ENCODE results near the gene STAT5B. TPM values are rescaled to one million over a fixed set of nuclear protein-coding genes. Genes with fewer than 3 reads are reported as not detected.

Gene STAT5B
- total RNA-seq, 2 donors from 2014 or later, result 35.7 to 51.4 TPM

- Mint-ChIP-seq H3K4me1 (peaks cover 3% of the 10 kb centered on the region), H3K27me3 (ENCODE audit: insufficient read depth) (peaks cover 39% of the 10 kb centered on the region), H3K4me3 (peak overlapping the region; percentile 48), H3K36me3 (ENCODE audit: low read depth) (no peaks in the 10 kb centered on the region), H3K27ac (no peak overlapping the region), H3K9me3 (no peaks in the 10 kb centered on the region)
- Histone ChIP-seq H3K4me3 (ENCODE audit: low read length) (peak overlapping the region; percentile 73), H3K4me1 (ENCODE audit: control insufficient read depth, insufficient read depth, low read length) (no peaks in the 10 kb centered on the region), H3K9ac (ENCODE audit: extremely low read depth, low read length, poor library complexity, severe bottlenecking) (no peak overlapping the region), H3K36me3 (ENCODE audit: control insufficient read depth, insufficient read depth, low read length) (no peaks in the 10 kb centered on the region), H3K27me3 (ENCODE audit: control insufficient read depth, insufficient read depth, low read length, poor library complexity, severe bottlenecking) (peaks cover 45% of the 10 kb centered on the region), H3K9me3 (ENCODE audit: control insufficient read depth, low read length) (no peaks in the 10 kb centered on the region), H3K27ac (ENCODE audit: low read depth, low read length) (no peak overlapping the region)
- TF ChIP-seq, protein P1, sequence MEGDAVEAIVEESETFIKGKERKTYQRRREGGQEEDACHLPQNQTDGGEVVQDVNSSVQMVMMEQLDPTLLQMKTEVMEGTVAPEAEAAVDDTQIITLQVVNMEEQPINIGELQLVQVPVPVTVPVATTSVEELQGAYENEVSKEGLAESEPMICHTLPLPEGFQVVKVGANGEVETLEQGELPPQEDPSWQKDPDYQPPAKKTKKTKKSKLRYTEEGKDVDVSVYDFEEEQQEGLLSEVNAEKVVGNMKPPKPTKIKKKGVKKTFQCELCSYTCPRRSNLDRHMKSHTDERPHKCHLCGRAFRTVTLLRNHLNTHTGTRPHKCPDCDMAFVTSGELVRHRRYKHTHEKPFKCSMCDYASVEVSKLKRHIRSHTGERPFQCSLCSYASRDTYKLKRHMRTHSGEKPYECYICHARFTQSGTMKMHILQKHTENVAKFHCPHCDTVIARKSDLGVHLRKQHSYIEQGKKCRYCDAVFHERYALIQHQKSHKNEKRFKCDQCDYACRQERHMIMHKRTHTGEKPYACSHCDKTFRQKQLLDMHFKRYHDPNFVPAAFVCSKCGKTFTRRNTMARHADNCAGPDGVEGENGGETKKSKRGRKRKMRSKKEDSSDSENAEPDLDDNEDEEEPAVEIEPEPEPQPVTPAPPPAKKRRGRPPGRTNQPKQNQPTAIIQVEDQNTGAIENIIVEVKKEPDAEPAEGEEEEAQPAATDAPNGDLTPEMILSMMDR (conservative IDR thresholded peaks at IDR 0.05), result no peak
- DNase-seq, result peak; percentile 78
- 79% methylated on average over 25 to 42 of the region's 44 CpGs for WGBS, 2 experiments (ENCODE audit: insufficient coverage in 1 of 2, insufficient read length in 1 of 2)
Measured at GRCh38 chr17:42288803-42289610, 12.8 kb upstream of the STAT5B start.

GRCh38 chr17:42287977-42288802 lies 12.0 kb upstream of the STAT5B start, which contains the start of gene STAT5A:
Gene STAT5A (plus strand): TSS chr17:42288498. CDS start chr17:42289412, 914 bp downstream.
- Histone ChIP-seq H3K9ac (ENCODE audit: extremely low read depth, low read length, poor library complexity, severe bottlenecking) (peak within 1 kb of the TSS; percentile 11), H3K27ac (ENCODE audit: low read depth, low read length) (no peak within 1 kb of the TSS)

More at GRCh38 chr17:42287977-42288802, 12.0 kb upstream of the STAT5B start, which contains the start of gene STAT5A:
- Mint-ChIP-seq H3K4me1 (peaks cover 3% of the 10 kb centered on the region), H3K36me3 (ENCODE audit: low read depth) (no peaks in the 10 kb centered on the region), H3K9me3 (no peaks in the 10 kb centered on the region), H3K4me3 (peak within 1 kb of the TSS; percentile 48), H3K27me3 (ENCODE audit: insufficient read depth) (peaks cover 37% of the 10 kb centered on the region), H3K27ac (no peak within 1 kb of the TSS)
- no peaks in the 10 kb centered on the region for H3K36me3 ChIP-seq (ENCODE audit: control insufficient read depth, insufficient read depth, low read length)
- TF ChIP-seq, protein P1 (conservative IDR thresholded peaks at IDR 0.05), result no peak
- H3K27me3 ChIP-seq (ENCODE audit: control insufficient read depth, insufficient read depth, low read length, poor library complexity, severe bottlenecking), result peaks cover 45% of the 10 kb centered on the region
- no peaks in the 10 kb centered on the region for H3K4me1 ChIP-seq (ENCODE audit: control insufficient read depth, insufficient read depth, low read length)
- no peaks in the 10 kb centered on the region for H3K9me3 ChIP-seq (ENCODE audit: control insufficient read depth, low read length)
- peak; percentile 93 for DNase-seq
- H3K4me3 ChIP-seq (ENCODE audit: low read length), result peak within 1 kb of the TSS; percentile 73
- WGBS, 2 experiments (ENCODE audit: insufficient coverage in 1 of 2, insufficient read length in 1 of 2), result 10 to 17% methylated on average over 52 to 88 of the region's 88 CpGs

Data from endodermal cell (in vitro differentiated cells).